Endometrial microvascular endothelial cells (primary cell): ENCODE measurements around the gene ANKEF1. TPM values are rescaled to one million over a fixed set of nuclear protein-coding genes. Genes with fewer than 3 reads are reported as not detected.
"Not testable (repeated sequence)": the region's sequence is repeated elsewhere in the genome, so short reads cannot be mapped to it uniquely, and the experiment has no call there.

Experiments used
- in situ Hi-C: cut with HindIII; loops from 2 replicates; pipeline ENCODE4 v1.10.0; 2017; ENCODE audit warnings: low sequenced_read_pairs, low pct_unique_long_range_greater_than_20kb; ENCODE audit errors: inconsistent ontology term
- total RNA-seq: library from RNA; depleted of rRNA; stranded (reverse); fragments of >200 nt; gene quantifications from one replicate; pipeline ENCODE4 v1.2.3, GENCODE V29; 2015; ENCODE audit errors: inconsistent ontology term

Gene ANKEF1
- total RNA-seq, 1 donor from 2014 or later, result 3.6 TPM

- in situ Hi-C loops, result no loop called here
Observed at GRCh38 chr20:10023911-10024310, 10.9 kb upstream of the ANKEF1 start.

- in situ Hi-C loops, result not testable (repeated sequence)
Observed at GRCh38 chr20:10031451-10032215, 3.2 kb upstream of the ANKEF1 start.

DNA sequence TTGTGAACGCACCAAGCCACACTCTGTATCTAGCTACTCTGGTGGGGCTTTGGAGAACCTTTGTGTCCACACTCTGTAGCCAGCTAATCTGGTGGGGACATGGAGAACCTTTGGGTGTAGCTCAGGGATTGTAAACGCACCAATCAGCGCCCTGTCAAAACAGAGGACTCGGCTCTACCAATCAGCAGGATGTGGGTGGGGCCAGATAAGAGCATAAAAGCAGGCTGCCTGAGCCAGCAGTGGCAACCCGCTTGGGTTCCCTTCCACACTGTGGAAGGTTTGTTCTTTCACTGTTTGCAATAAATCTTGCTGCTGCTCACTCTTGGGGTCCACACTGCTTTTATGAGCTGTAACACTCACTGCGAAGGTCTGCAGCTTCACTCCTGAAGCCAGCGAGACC, 2.5 kb upstream of the ANKEF1 start:
- in situ Hi-C loops, result not testable (repeated sequence)

GRCh38 chr20:10033905-10034650, 709 bp upstream of the ANKEF1 start:
- in situ Hi-C loops, result no loop called here

GRCh38 chr20:10036321-10036720, 1.5 kb downstream of the ANKEF1 start:
- in situ Hi-C loops, result not testable (repeated sequence)

DNA sequence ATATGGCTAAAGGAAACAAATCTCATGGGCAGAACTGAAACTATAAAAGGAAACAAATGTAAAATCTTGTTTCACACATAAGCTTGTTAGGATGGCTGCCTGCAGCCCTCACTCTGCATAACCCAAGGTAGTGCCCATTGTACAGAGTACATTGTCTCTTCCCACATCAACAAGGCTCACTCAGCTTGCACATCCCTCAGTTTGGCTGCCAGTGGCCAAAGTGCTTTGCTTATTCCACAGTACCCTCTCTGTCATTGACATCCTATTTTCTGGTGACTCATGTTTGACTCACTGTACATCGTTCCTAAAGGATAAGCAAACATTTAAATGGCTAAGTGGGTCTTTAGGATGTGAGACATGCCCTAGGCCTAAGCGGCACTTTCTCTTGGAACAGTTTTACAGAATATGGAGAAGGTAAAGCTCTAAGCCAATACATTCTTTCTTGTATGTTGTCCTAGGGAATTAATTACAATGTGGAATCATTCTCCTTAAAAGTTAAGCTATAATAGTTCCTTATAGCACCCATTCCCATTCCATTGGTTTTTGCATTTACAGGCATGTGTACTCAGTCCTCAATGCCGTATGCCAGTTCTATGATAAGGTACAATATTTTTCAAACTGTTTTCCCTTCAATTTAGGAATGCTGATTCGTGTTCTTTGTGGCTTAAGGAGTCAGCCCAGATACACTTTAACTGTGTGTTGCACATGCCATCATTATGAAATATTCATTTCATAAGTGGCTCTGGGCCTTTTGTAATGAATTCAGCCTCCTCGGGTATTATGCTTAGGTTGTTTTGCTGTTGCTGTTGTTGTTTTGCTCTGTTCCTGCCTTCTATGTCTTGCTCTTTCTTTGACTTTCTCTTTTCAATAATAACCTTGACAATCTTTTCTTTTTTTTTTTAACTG, 5.5 kb downstream of the ANKEF1 start:
- in situ Hi-C loops, result no loop called here

GRCh38 chr20:10042086-10042485, 7.3 kb downstream of the ANKEF1 start:
- in situ Hi-C loops, result no loop called here

DNA sequence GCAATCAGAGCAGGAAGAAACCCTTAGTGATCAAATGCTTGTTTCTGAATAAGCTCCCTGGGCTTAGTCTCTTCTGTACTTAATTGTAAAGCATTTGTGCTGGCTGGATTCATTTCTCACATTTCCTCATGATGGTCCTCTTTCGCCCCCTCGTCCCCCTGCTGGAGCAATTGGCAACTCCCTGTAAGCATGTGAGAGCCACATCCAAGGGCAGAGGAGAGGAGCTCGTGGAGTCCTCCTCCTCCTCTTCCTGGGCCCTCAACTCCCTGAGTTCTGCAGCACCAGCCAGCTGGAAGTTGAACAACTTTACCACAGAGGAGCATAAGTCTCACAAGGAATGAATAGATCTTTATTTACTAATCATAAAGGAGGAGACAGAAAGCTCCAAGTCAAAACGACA, 12.6 kb downstream of the ANKEF1 start:
- in situ Hi-C loops, result no loop called here

DNA sequence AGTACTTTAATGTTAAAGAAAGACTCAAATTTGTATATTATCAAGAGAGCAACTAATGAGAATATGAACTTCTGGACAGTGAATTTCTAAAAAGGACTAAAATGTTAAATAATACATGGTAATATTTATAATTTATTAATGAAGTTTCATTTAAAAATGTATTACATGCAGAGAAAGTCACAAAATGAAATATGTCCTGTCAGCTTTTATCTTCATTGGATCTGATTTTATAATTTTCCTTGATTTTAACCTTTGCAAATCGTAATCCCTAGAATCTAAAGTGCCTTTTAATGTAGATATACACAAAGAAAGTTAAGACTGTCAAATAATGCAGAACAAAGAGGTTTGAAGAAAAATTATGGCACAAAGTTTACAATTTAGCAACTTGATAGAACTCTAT, 16.4 kb downstream of the ANKEF1 start:
- in situ Hi-C loops, result no loop called here

- in situ Hi-C loops, result no loop called here
Observed at GRCh38 chr20:10059006-10059405, 24.2 kb downstream of the ANKEF1 start.

DNA sequence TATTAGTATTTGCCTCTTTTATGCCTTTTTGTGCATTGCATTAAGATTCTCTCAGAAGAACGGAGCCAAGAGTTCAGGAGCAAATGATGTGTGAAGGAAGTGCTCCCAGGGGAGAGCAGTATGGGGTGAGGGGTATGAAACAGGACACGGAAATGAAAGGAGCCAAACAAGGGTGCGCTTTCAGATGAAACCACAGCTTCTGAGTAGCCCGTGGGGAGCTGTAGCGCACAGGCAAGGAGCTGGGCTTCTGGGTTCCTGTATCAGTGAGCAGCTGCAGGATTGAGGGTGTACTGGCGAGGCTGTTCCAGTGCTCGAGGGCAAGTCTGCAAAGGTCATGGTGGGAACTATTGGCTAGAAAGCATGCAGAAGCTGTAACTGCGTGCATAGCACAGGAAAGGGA, 25.4 kb downstream of the ANKEF1 start:
- in situ Hi-C loops, result no loop called here

DNA sequence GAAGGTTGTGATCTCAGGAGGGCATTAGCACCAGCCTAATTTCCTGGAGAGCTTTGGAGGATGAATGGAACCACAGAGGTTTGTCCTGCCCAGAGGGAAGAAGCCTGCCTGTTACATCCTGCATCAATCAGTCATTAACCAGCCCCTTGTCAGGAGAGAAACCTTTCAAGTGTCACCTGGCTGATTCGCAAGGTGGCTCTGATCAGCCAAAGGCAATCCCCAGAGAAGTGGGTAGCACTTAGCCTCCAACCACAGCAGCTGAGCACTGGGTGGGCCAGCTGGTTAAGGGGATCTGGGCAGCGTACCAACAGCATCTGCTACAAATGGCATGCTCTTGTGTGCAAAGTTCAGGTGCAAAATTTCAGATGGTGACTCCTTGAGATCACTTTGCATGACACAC, 26.9 kb downstream of the ANKEF1 start:
- in situ Hi-C loops, result no loop called here

GRCh38 chr20:10063482-10063881, 28.7 kb downstream of the ANKEF1 start:
- in situ Hi-C loops, result no loop called here

GRCh38 chr20:10064611-10065010, 29.8 kb downstream of the ANKEF1 start:
- in situ Hi-C loops, result no loop called here

GRCh38 chr20:10065154-10065833, 30.5 kb downstream of the ANKEF1 start:
- in situ Hi-C loops, result no loop called here

DNA sequence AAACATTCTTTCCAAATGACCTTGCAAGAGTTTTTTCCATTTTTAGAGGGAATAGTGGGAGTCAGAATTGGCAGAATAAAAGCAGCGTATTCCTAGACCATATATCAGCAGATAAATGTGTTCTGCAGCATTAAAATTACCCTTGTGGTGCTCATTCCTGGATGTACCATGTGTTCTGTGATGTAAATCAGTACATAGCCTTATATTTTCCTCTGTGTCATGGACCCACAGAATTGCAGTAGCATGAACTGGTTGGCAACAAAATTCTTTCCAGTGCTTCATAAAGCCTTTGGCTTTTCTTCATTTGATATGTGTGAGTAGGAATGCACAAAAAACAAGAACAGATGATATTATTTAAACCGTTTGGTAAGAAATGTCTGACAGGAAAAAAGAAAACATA, 32.5 kb downstream of the ANKEF1 start:
- in situ Hi-C loops, result no loop called here

- in situ Hi-C loops, result no loop called here
Observed at GRCh38 chr20:10074513-10074912, 39.7 kb downstream of the ANKEF1 start.

DNA sequence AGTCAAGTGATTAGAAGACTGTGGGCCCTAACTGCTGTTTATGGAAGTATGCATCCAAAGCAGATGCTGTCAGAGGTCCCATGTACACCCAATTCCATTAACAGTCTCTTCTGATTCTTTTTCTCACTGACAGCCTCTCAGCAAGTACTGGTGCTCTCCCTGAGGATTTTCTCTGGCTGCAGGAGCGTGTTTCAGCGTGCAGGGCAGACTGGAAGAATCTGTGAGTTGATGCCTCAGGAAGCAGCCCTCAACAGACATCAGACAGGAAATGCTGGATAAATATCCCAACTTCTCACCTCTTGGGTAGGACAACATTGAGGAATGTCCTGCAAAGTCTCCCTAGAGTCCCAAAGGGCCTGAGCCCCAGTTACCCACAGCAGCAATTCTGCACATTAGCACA, 40.8 kb downstream of the ANKEF1 start:
- in situ Hi-C loops, result no loop called here
